Body of pancreas (tissue), 4 donors: ENCODE measurements around the gene SMIM14. TPM values are rescaled to one million over a fixed set of nuclear protein-coding genes. Genes with fewer than 3 reads are reported as not detected.

Experiments used
- ATAC-seq: fragments of 150-250 bp; one replicate; pipeline ENCODE4 v1.9.1; 2016
- DNase-seq, 4 donors: peaks; one replicate each; pipeline ENCODE4 v3.0.0-alpha.2; 2019
- H3K27ac ChIP-seq, 4 donors: fragments of 200-600 bp; sonication (generic); 1 replicate in 3 of 4; 2 replicates in 1 of 4; pipeline versions ENCODE4 v1.5.1 to v1.6.1; 2016 to 2019; ENCODE audit warnings: mild to moderate bottlenecking in 1 of 4, mixed read lengths in 1 of 4, moderate library complexity in 1 of 4
- H3K27me3 ChIP-seq, 2 donors: fragments of 200-600 bp; sonication (generic); one replicate each; pipeline ENCODE4 v1.6.0; 2016; ENCODE audit warnings: mild to moderate bottlenecking in 1 of 2
- H3K36me3 ChIP-seq, 2 donors: fragments of 200-600 bp; sonication (generic); replicated peaks in 1 of 2; 2 replicates each; pipeline ENCODE4 v1.5.1; 2016; ENCODE audit warnings: low read depth in 2 of 2; ENCODE audit not compliant: insufficient read depth in 1 of 2
- H3K4me1 ChIP-seq: fragments of 200-600 bp; sonication (generic); one replicate; pipeline ENCODE4 v1.6.0; 2016
- H3K4me3 ChIP-seq, 2 donors: fragments of 200-600 bp; sonication (generic); 1 replicate in 1 of 2; 2 replicates in 1 of 2; pipeline ENCODE4 v1.5.1; 2016 to 2019
- H3K9me3 ChIP-seq, 3 donors: fragments of 200-600 bp; sonication (generic); 1 replicate in 2 of 3; 2 replicates in 1 of 3; pipeline ENCODE4 v1.5.1; 2016
- POLR2A ChIP-seq, 3 donors: fragments of 450-650 bp; IDR thresholded peaks; one replicate each; pipeline ENCODE4 v1.6.1; 2016; ENCODE audit warnings: antibody characterized with exemption in 3 of 3, mild to moderate bottlenecking in 2 of 3
- WGBS, 2 donors: methylation state at CpG; one replicate each; pipeline ENCODE4 v1.1.5; 2017; 5-methylcytosine and 5-hydroxymethylcytosine counted together
- intact Hi-C: fragments of 100-400 bp; cut with DNase I; formaldehyde crosslinking; loops from one replicate; pipeline ENCODE4 v1.15.1; 2023
- small RNA-seq: library from RNA; depleted of rRNA; stranded (forward); fragments of <200 nt; gene quantifications from one replicate; pipeline ENCODE3, GENCODE V24; 2016
- total RNA-seq, 2 donors: library from RNA; depleted of rRNA; stranded (reverse); fragments of >200 nt; gene quantifications; one replicate each; pipeline ENCODE4 v1.1.0, GENCODE V29; 2016
- TF ChIP-seq, protein P1 (sequence below), 7 experiments: fragments of 450-650 bp in 4 of 7; fragments of 200-600 bp in 3 of 7; sonication (generic) in 3 of 7; IDR thresholded peaks; one replicate each; pipeline ENCODE4 v1.5.1; 2016 to 2019; ENCODE audit warnings: antibody characterized with exemption in 7 of 7

Gene SMIM14
- total RNA-seq, 2 donors from 2014 or later: 24.4 to 26.2 TPM

DNA sequence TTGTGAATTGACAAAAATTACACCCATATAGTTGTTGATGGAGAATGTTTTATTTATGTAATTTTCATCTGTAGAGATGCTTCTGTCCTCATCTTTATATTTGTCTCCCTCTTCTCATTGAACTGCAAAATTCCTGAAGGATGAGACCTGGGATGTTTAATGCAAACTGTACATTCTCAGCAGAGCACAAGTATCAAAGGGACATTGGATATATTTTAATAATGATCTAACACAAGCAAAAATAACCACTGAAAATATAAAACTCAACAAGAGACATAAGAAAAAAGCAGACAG, 140.0 kb downstream of the SMIM14 start:
- TF ChIP-seq, protein P1, sequence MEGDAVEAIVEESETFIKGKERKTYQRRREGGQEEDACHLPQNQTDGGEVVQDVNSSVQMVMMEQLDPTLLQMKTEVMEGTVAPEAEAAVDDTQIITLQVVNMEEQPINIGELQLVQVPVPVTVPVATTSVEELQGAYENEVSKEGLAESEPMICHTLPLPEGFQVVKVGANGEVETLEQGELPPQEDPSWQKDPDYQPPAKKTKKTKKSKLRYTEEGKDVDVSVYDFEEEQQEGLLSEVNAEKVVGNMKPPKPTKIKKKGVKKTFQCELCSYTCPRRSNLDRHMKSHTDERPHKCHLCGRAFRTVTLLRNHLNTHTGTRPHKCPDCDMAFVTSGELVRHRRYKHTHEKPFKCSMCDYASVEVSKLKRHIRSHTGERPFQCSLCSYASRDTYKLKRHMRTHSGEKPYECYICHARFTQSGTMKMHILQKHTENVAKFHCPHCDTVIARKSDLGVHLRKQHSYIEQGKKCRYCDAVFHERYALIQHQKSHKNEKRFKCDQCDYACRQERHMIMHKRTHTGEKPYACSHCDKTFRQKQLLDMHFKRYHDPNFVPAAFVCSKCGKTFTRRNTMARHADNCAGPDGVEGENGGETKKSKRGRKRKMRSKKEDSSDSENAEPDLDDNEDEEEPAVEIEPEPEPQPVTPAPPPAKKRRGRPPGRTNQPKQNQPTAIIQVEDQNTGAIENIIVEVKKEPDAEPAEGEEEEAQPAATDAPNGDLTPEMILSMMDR (IDR thresholded peaks at IDR 0.05): no peak
- no peak for TF ChIP-seq POLR2A (IDR thresholded peaks at IDR 0.05)
- H3K27me3 ChIP-seq: no peaks in the 10 kb centered on the region
- peaks cover 13 to 25% of the 10 kb centered on the region in 2 donors for H3K36me3 ChIP-seq
- intact Hi-C loops: no loop called here
- H3K4me3 ChIP-seq: no peak overlapping the region
- ATAC-seq (no peak), DNase-seq (no peak)
- no peaks in the 10 kb centered on the region for H3K9me3 ChIP-seq
- no peak overlapping the region for H3K27ac ChIP-seq
- no peaks in the 10 kb centered on the region for H3K4me1 ChIP-seq

DNA sequence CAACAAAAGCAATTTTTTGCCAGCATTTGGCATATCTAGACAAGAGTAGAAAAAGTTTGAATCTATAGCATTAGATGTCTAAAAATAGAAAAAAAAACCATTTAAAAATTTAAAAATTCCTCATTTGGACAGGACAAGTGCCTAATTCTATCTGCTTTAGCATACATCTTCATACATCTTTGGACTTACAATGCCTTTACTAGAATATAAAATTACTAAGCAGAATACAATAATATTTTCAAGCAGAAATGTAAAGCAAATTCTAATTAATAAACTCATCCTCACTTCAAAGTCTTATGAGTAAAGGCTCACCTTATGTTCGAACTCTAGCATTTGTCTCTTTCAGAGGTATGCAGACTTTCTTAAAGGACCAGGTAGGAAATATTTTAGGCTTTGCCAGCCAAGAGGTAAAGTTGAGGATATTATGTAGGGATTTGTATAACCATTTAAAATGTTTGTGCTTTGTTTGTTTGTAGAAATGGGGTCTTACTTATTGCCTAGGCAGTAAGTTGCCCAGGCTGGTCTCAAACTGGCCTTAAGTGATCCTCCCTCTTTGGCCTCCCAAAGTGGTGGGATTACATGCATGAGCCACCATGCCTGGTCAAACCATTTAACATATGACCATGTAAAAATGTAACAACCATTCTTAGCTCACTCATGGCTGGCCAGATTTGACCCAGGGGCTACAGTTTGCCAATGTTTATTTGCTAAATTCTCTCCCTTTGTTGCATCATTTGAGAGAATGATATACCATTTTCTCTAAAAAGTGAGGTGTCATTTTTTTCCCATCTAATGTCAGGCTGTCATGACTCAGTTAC, 140.5 kb downstream of the SMIM14 start:
- no peak overlapping the region for H3K4me3 ChIP-seq
- H3K36me3 ChIP-seq: peaks cover 10 to 22% of the 10 kb centered on the region in 2 donors
- no peak for TF ChIP-seq POLR2A (IDR thresholded peaks at IDR 0.05)
- TF ChIP-seq, protein P1 (IDR thresholded peaks at IDR 0.05): no peak
- no peaks in the 10 kb centered on the region for H3K9me3 ChIP-seq
- intact Hi-C loops: no loop called here
- no peak overlapping the region for H3K27ac ChIP-seq
- no peaks in the 10 kb centered on the region for H3K27me3 ChIP-seq
- WGBS, 2 donors: 83 to 85% methylated on average over 1 of the region's 1 CpG
- H3K4me1 ChIP-seq: no peaks in the 10 kb centered on the region
- ATAC-seq (no peak), DNase-seq (no peak)

Small RNAs within 50 kb of the gene (small RNA-seq; reads per million reads assigned to genes)
- gene RNU7-11P: not detected

Other genes with a start within 250 kb of the SMIM14 start
- 1 to 10 TPM; 2.1 to 3.6 TPM for gene KLB, start 231.9 kb downstream of the SMIM14 start, total RNA-seq
- 1,000 to 10,000 TPM in 1 of 2 donors, 100 to 1,000 TPM in 1; 811 to 1,738 TPM for gene RPL9, start 179.9 kb downstream of the SMIM14 start, total RNA-seq
- gene LIAS, start 179.8 kb downstream of the SMIM14 start, total RNA-seq: 10 to 100 TPM in 1 of 2 donors, 1 to 10 TPM in 1; 4.9 to 15.3 TPM
- gene UGDH, start 111.4 kb downstream of the SMIM14 start, total RNA-seq: 100 to 1,000 TPM in 1 of 2 donors, 10 to 100 TPM in 1; 71.1 to 107 TPM
- gene UBE2K, start 59.3 kb upstream of the SMIM14 start, total RNA-seq: 10 to 100 TPM; 12.2 to 19.5 TPM